ENCODE results near the gene RPTOR.

GRCh38 chr17:80981929-80982425 lies 437.3 kb downstream of the RPTOR start:
- no peak for TF ChIP-seq CTCF (IDR thresholded peaks at IDR 0.05; ENCODE audit: poor library complexity, severe bottlenecking)
- TF ChIP-seq EZH2 (IDR thresholded peaks at IDR 0.05; ENCODE audit: borderline replicate concordance, insufficient read depth, low read length, poor library complexity, severe bottlenecking): no peak
- no peak for TF ChIP-seq POLR2AphosphoS5 (IDR thresholded peaks at IDR 0.05)
- no peak for TF ChIP-seq REST (IDR thresholded peaks at IDR 0.05; ENCODE audit: borderline replicate concordance)
